ENCODE measurements around the gene LPCAT1.

GRCh38 chr5:1532384-1532783 is 8.6 kb upstream of the LPCAT1 start:
- TF ChIP-seq CTCF (IDR thresholded peaks at IDR 0.05) (no peak), POLR2A (IDR thresholded peaks at IDR 0.05) (no peak)

Data from Peyer's patch (tissue), 4 donors.